CD4-positive, alpha-beta T cell treated with Interleukin-15 for 1 hour (primary cell): ENCODE measurements around the gene NR2F6.
A peak's percentile ranks its signal among the peaks of the same experiment; 100 is the strongest.

ENCODE experiments used
- DNase-seq: peaks from one replicate; pipeline ENCODE4 v3.0.0-alpha.2; 2020

The NR2F6 gene

GRCh38 chr19:17237747-17238706, 7.7 kb downstream of the NR2F6 start:
- DNase-seq: no peak

- no peak for DNase-seq
These were observed 8.7 kb downstream of the NR2F6 start for GRCh38 chr19:17236811-17237543.

- DNase-seq: no peak
These were observed 9.5 kb downstream of the NR2F6 start for GRCh38 chr19:17235971-17236777.

GRCh38 chr19:17235300-17235970, 10.3 kb downstream of the NR2F6 start:
- peak; percentile 76 for DNase-seq

GRCh38 chr19:17234911-17235299, 10.8 kb downstream of the NR2F6 start:
- peak; percentile 44 for DNase-seq

- no peak for DNase-seq
These were observed 13.5 kb downstream of the NR2F6 start for GRCh38 chr19:17232258-17232657.

GRCh38 chr19:17229890-17230289, 15.8 kb downstream of the NR2F6 start:
- DNase-seq: no peak

GRCh38 chr19:17227798-17228367, 17.8 kb downstream of the NR2F6 start:
- no peak for DNase-seq

GRCh38 chr19:17226002-17226933, 19.5 kb downstream of the NR2F6 start, which contains the start of gene OCEL1:
TSS of gene OCEL1 (plus strand) at chr19:17226226. CDS start at chr19:17226248, 22 bp downstream.
- peak; percentile 97 for DNase-seq

- DNase-seq: no peak
These were observed 20.7 kb downstream of the NR2F6 start for GRCh38 chr19:17225053-17225452.

GRCh38 chr19:17220207-17220758, 25.4 kb downstream of the NR2F6 start:
- peak; percentile 33 for DNase-seq

- no peak for DNase-seq
These were observed 26.4 kb downstream of the NR2F6 start for GRCh38 chr19:17219286-17219685.

- no peak for DNase-seq
These were observed 29.6 kb downstream of the NR2F6 start for GRCh38 chr19:17216058-17216670.

- peak; percentile 90 for DNase-seq
These were observed 30.4 kb downstream of the NR2F6 start, which contains the start of gene USE1 for GRCh38 chr19:17215127-17215971. TSS of gene USE1 (plus strand) at chr19:17215357. CDS start at chr19:17215406, 49 bp downstream.

GRCh38 chr19:17214508-17215126, 31.1 kb downstream of the NR2F6 start:
- no peak for DNase-seq

GRCh38 chr19:17213334-17213733, 32.4 kb downstream of the NR2F6 start:
- DNase-seq: no peak

GRCh38 chr19:17211547-17212446, 33.9 kb downstream of the NR2F6 start:
- no peak for DNase-seq
